B cell (primary cell): ENCODE results near the gene PLPP3. TPM values are rescaled to one million over a fixed set of nuclear protein-coding genes. Genes with fewer than 3 reads are reported as not detected.

Experiments
- ATAC-seq: fragments of 200-7000 bp; cut with Tn5 transposase; one replicate; pipeline ENCODE4 v1.10.0; 2021; ENCODE audit warnings: low read depth, mild to moderate bottlenecking, moderate number of reproducible peaks, moderate library complexity
- CTCF ChIA-PET: fragments of 350-600 bp; sonication (Branson Sonifier 250); formaldehyde crosslinking; loops from one replicate; lab custom pipeline; 2021; ENCODE audit warnings: antibody characterized with exemption, inconsistent platforms; lab: Charles Lee
- POLR2A ChIA-PET: fragments of 350-600 bp; sonication (Branson Sonifier 250); formaldehyde crosslinking; loops from one replicate; lab custom pipeline; 2021; ENCODE audit warnings: antibody characterized with exemption; lab: Charles Lee
- DNase-seq: peaks from one replicate; pipeline ENCODE4 v3.0.0; 2013
- H2AFZ ChIP-seq: 2 replicates; pipeline ENCODE4 v1.6.1; 2012; ENCODE audit warnings: mild to moderate bottlenecking, low read depth, low read length; ENCODE audit not compliant: insufficient read depth, poor library complexity, severe bottlenecking
- H3K27ac ChIP-seq, 2 donors: 1 replicate in 1 of 2; 2 replicates in 1 of 2; pipeline ENCODE4 v1.5.1; 2012 to 2013; ENCODE audit warnings: low read length in 2 of 2, mild to moderate bottlenecking in 2 of 2, moderate library complexity in 1 of 2
- H3K27me3 ChIP-seq, 4 experiments: fragments of 200-600 bp in 1 of 4; sonication (generic) in 1 of 4; replicated peaks in 1 of 4; 1 replicate in 2 of 4; 2 replicates in 2 of 4; pipeline versions ENCODE4 v1.6.1 to v1.7.0; 2013 to 2016; ENCODE audit warnings: low read length in 3 of 4, mild to moderate bottlenecking in 2 of 4, mixed read lengths in 1 of 4, moderate library complexity in 1 of 4; ENCODE audit not compliant: insufficient read depth in 4 of 4, control insufficient read depth in 3 of 4; ENCODE audit errors: control extremely low read depth in 1 of 4
- H3K36me3 ChIP-seq, 2 experiments: replicated peaks in 1 of 2; 1 replicate in 1 of 2; 2 replicates in 1 of 2; pipeline versions ENCODE4 v1.6.1 to v1.7.1; 2013; ENCODE audit warnings: low read length in 1 of 2; ENCODE audit not compliant: insufficient read depth in 2 of 2, control insufficient read depth in 1 of 2; ENCODE audit errors: control extremely low read depth in 1 of 2, extremely low read depth in 1 of 2
- H3K4me1 ChIP-seq, 2 donors: fragments of 200-600 bp in 1 of 2; sonication (generic) in 1 of 2; 1 replicate in 1 of 2; 2 replicates in 1 of 2; pipeline versions ENCODE4 v1.5.1 to v1.6.1; 2013 to 2017; ENCODE audit warnings: low read length in 2 of 2; ENCODE audit not compliant: control insufficient read depth in 2 of 2, insufficient read depth in 2 of 2
- H3K4me2 ChIP-seq: replicated peaks from 2 replicates; pipeline ENCODE3; 2012; ENCODE audit warnings: mild to moderate bottlenecking, low read depth, low read length; ENCODE audit not compliant: poor library complexity, severe bottlenecking
- H3K4me3 ChIP-seq, 5 experiments: fragments of 200-600 bp in 1 of 5; sonication (generic) in 1 of 5; 1 replicate in 3 of 5; 2 replicates in 2 of 5; pipeline versions ENCODE4 v1.5.1 to v1.7.0; 2011 to 2016; ENCODE audit warnings: low read length in 4 of 5, mild to moderate bottlenecking in 4 of 5, low read depth in 2 of 5, control low read depth in 1 of 5, moderate library complexity in 1 of 5; ENCODE audit not compliant: insufficient read depth in 1 of 5; ENCODE audit errors: control extremely low read depth in 1 of 5, extremely low read depth in 1 of 5
- H3K79me2 ChIP-seq: fragments of 200-600 bp; sonication (generic); one replicate; pipeline ENCODE4 v1.6.0; 2016; ENCODE audit warnings: low read length; ENCODE audit not compliant: control insufficient read depth, insufficient read depth
- H3K9ac ChIP-seq: fragments of 200-600 bp; sonication (generic); 2 replicates; pipeline ENCODE4 v1.6.1; 2017; ENCODE audit warnings: mild to moderate bottlenecking, low read length, moderate library complexity
- H3K9me3 ChIP-seq, 3 donors: one replicate each; pipeline versions ENCODE4 v1.6.1 to v1.7.1; 2013; ENCODE audit warnings: low read length in 2 of 3; ENCODE audit not compliant: control insufficient read depth in 2 of 3, insufficient read depth in 1 of 3; ENCODE audit errors: control extremely low read depth in 1 of 3
- H4K20me1 ChIP-seq: 2 replicates; pipeline ENCODE4 v1.6.0; 2012; ENCODE audit warnings: mild to moderate bottlenecking, low read length; ENCODE audit not compliant: insufficient read depth, control insufficient read depth, poor library complexity, severe bottlenecking
- H3K27ac Mint-ChIP-seq: one replicate; pipeline ENCODE4 v1.8.0; 2021; ENCODE audit warnings: mixed read lengths
- H3K27me3 Mint-ChIP-seq: one replicate; pipeline ENCODE4 v1.8.0; 2021; ENCODE audit warnings: mixed read lengths
- H3K4me1 Mint-ChIP-seq: one replicate; pipeline ENCODE4 v1.8.0; 2021; ENCODE audit warnings: mixed read lengths
- H3K4me3 Mint-ChIP-seq: one replicate; pipeline ENCODE4 v1.8.0; 2021; ENCODE audit warnings: mixed read lengths
- H3K9me3 Mint-ChIP-seq: one replicate; pipeline ENCODE4 v1.8.0; 2022; ENCODE audit warnings: mixed read lengths; ENCODE audit not compliant: insufficient read depth
- EZH2 ChIP-seq: IDR thresholded peaks from 2 replicates; pipeline ENCODE4 v1.6.1; 2012; ENCODE audit warnings: borderline replicate concordance, low read depth, mild to moderate bottlenecking, moderate library complexity, low read length; ENCODE audit not compliant: insufficient read depth, poor library complexity, severe bottlenecking
- WGBS: methylation state at CpG from one replicate; pipeline ENCODE4 v1.1.5; 2013; ENCODE audit warnings: missing lambda C conversion rate; ENCODE audit not compliant: insufficient coverage; 5-methylcytosine and 5-hydroxymethylcytosine counted together
- intact Hi-C: fragments of 100-400 bp; cut with micrococcal nuclease; formaldehyde crosslinking; loops from one replicate; pipeline ENCODE4 v1.10.0; 2022
- polyA plus RNA-seq: library from polyadenylated mRNA; depleted of rRNA; stranded (reverse); fragments of >200 nt; gene quantifications from 2 replicates; pipeline ENCODE4 v1.2.3, GENCODE V29; 2012
- total RNA-seq, 2 donors: library from RNA; stranded (reverse); fragments of 120-200 nt in 1 of 2; gene quantifications; 1 replicate in 1 of 2; 2 replicates in 1 of 2; pipeline versions ENCODE4 v1.2.3 to v1.2.4, GENCODE V29; 2013 to 2022
- TF ChIP-seq, protein P1 (sequence below): fragments of 200-600 bp; IDR thresholded peaks from one replicate; pipeline ENCODE4 v1.8.0; 2022; ENCODE audit warnings: antibody characterized with exemption, mild to moderate bottlenecking

Gene PLPP3
- total and polyA plus RNA-seq, 2 donors (not counting 1 experiment from before 2014, with no cell fraction given): 1.8 to 2.9 TPM

DNA sequence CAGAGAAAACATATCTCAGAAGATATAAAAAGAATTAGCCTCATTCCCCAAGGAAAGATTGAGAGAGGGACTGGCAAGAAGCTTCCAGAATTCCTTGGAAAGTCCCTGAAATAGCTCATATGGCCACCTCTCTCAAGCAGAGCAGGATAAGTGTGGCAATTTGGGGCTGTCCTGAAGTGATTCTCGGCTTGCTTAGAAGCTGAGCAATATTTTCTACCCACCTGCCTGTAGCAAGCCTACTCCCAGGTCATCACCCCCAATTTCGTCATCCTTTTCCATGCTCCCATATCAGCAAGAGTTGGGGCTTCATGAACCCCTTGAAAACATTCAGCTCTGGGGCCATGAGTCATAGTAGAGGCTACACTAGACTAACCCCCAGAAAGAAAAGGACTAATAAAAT lies 131.5 kb downstream of the PLPP3 start:
- Mint-ChIP-seq H3K27ac (no peak overlapping the region), H3K9me3 (no peaks in the 10 kb centered on the region), H3K27me3 (no peaks in the 10 kb centered on the region), H3K4me3 (no peak overlapping the region), H3K4me1 (no peaks in the 10 kb centered on the region)
- H3K27me3 ChIP-seq: no peaks in the 10 kb centered on the region
- WGBS: 100% methylated on average over 1 of the region's 2 CpGs
- H3K4me1 ChIP-seq: no peaks in the 10 kb centered on the region
- H3K27ac ChIP-seq: no peak overlapping the region
- H3K36me3 ChIP-seq: no peaks in the 10 kb centered on the region
- no peaks in the 10 kb centered on the region for H3K9me3 ChIP-seq
- ChIA-PET CTCF (no interaction called here), POLR2A (no interaction called here)
- no peak for TF ChIP-seq EZH2
- TF ChIP-seq, protein P1, sequence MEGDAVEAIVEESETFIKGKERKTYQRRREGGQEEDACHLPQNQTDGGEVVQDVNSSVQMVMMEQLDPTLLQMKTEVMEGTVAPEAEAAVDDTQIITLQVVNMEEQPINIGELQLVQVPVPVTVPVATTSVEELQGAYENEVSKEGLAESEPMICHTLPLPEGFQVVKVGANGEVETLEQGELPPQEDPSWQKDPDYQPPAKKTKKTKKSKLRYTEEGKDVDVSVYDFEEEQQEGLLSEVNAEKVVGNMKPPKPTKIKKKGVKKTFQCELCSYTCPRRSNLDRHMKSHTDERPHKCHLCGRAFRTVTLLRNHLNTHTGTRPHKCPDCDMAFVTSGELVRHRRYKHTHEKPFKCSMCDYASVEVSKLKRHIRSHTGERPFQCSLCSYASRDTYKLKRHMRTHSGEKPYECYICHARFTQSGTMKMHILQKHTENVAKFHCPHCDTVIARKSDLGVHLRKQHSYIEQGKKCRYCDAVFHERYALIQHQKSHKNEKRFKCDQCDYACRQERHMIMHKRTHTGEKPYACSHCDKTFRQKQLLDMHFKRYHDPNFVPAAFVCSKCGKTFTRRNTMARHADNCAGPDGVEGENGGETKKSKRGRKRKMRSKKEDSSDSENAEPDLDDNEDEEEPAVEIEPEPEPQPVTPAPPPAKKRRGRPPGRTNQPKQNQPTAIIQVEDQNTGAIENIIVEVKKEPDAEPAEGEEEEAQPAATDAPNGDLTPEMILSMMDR: no peak
- no peak overlapping the region for H3K4me2 ChIP-seq
- intact Hi-C loops: no loop called here
- no peaks in the 10 kb centered on the region for H3K79me2 ChIP-seq
- H3K4me3 ChIP-seq: no peak overlapping the region
- DNase-seq (no peak), ATAC-seq (no peak)
- H2AFZ ChIP-seq: no peak overlapping the region
- H4K20me1 ChIP-seq: no peaks in the 10 kb centered on the region
- H3K9ac ChIP-seq: no peak overlapping the region

DNA sequence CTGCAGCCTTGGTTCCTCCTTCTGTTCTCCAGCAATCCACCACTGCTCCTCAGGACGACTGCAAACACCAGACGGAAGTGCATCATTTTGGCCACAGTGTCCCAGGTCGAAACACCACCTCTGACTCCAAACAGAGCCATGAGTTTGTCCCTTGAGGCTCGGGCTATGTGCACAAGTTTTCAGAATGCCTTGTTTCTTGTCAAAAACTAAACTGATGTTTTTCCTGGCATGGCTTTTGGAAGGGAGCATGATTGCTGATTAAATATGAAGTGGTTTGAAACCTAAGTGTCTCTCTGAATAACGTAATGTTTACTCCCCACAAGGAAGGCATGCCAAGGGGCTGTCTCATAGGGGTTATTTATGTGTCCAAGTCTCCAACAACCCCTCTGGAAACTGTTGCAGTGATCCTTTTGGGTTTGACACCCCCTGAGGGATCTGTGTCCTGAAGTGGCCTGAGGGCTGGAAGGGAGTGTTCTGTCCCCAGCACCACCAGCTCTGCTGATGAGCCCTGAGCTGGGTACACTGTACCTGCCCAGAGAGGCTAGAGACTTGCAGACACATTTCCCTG lies 132.7 kb downstream of the PLPP3 start:
- no peak overlapping the region for H3K4me2 ChIP-seq
- H4K20me1 ChIP-seq: no peaks in the 10 kb centered on the region
- no peaks in the 10 kb centered on the region for H3K4me1 ChIP-seq
- ATAC-seq (no peak), DNase-seq (no peak)
- H3K27ac ChIP-seq: no peak overlapping the region
- Mint-ChIP-seq H3K27me3 (no peaks in the 10 kb centered on the region), H3K9me3 (no peaks in the 10 kb centered on the region), H3K4me3 (no peak overlapping the region), H3K27ac (no peak overlapping the region), H3K4me1 (no peaks in the 10 kb centered on the region)
- H3K9me3 ChIP-seq: no peaks in the 10 kb centered on the region
- TF ChIP-seq, protein P1: no peak
- no peak for TF ChIP-seq EZH2
- ChIA-PET POLR2A (no interaction called here), CTCF (no interaction called here)
- H3K36me3 ChIP-seq: no peaks in the 10 kb centered on the region
- intact Hi-C loops: no loop called here
- no peaks in the 10 kb centered on the region for H3K79me2 ChIP-seq
- H2AFZ ChIP-seq: no peak overlapping the region
- H3K9ac ChIP-seq: no peak overlapping the region
- 81% methylated on average over 5 of the region's 5 CpGs for WGBS
- H3K4me3 ChIP-seq: no peak overlapping the region
- no peaks in the 10 kb centered on the region for H3K27me3 ChIP-seq
